CD4-positive, alpha-beta T cell treated with Interleukin-4 for 4 hours (primary cell): ENCODE measurements around the gene NOL4L.

Experiments
- DNase-seq: peaks from one replicate; pipeline ENCODE4 v3.0.0-alpha.2; 2020

NOL4L gene, protein sequence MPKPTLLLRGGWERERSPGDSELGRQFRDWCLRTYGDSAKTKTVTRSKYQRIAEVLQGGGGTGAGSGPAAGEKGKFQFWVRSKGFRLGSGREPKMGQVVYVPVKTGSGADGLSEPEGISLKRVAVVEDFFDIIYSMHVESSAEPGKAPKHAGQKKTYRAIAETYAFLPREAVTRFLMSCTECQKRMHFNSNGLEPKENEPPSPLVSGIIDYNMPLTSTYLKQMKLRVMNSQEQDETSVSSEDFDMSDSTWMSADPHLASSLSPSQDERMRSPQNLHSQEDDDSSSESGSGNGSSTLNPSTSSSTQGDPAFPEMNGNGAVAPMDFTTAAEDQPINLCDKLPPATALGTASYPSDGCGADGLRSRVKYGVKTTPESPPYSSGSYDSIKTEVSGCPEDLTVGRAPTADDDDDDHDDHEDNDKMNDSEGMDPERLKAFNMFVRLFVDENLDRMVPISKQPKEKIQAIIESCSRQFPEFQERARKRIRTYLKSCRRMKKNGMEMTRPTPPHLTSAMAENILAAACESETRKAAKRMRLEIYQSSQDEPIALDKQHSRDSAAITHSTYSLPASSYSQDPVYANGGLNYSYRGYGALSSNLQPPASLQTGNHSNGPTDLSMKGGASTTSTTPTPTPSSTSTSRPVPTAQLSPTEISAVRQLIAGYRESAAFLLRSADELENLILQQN

DNA sequence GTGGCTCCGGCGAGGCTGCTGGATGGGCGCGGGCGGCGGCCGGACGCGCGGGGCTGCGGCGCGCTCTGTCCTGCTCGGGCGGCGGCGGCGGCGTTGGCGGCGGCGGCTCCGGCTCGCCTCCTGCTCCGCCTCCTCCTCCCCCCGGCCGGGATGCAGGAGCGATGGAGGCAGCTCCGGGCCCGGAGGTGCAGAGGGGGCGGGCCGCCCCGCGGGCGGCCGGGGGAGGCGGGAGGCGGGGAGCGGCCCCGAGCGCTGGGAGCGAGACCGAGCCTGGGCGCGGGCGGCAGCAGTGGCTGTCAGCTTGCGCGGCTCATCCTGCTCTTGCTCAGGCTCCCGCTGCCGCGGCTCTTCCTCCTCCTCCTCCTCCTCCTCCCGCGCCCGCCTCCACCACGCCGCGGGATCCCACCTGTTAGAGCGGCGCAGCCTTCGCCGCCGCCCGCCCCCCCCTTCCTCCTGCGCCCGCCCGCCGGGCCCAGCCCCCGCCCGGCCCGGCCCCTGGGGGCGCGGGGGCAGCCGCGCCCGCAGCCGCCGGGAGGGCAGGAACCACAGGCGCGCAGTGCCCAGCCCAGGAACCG, at the start of gene NOL4L:
TSS of gene NOL4L (minus strand) at position 323 of the 575 bp plus-strand sequence. CDS start 443 bp downstream, outside the sequence.
- peak; percentile 16 for DNase-seq

- DNase-seq = no peak
These were observed 49.1 kb upstream of the NOL4L start for GRCh38 chr20:32634041-32634805.

DNA sequence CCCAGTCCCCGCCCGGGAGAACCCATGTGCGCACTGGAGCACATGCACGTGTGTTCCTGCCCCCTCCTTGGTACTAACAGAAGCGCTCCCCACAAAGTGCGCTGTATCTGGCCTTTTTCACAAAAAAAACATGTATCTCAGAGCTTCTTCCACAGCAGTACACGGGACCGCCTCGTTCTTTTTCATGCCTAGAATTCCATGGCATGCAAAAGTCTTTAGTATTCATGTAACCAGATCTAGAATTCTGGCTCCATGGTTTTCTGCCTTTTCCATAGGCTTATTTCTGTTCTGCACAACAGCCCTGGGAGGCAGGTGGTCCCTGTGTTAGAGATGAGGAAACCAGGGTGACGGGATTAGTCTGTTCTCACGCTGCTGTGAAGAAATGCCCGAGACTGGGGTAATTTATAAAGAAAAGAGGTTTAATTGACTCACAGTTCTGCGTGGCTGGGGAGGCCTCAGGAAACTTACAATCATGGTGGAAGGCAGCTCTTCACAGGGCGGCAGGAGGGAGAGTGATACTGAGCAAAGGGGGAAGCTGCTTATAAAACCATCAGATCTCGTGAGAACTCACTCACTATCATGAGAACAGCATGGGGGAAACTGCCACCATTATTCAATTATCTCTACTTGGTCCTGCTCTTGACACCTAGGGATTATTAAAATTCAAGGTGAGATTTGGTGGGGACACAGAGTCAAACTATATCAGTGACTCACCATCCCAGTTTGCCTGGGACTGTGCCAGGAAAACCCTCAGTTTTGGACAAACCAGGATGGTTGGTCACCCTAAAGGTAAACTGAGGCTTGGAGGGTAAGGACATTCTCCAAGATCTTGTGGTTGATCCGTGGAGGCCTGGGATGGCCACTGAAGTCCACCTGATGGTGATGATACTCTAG, 47.6 kb upstream of the NOL4L start:
- DNase-seq = no peak

- no peak for DNase-seq
These were observed 46.9 kb upstream of the NOL4L start for GRCh38 chr20:32631933-32632460.

DNA sequence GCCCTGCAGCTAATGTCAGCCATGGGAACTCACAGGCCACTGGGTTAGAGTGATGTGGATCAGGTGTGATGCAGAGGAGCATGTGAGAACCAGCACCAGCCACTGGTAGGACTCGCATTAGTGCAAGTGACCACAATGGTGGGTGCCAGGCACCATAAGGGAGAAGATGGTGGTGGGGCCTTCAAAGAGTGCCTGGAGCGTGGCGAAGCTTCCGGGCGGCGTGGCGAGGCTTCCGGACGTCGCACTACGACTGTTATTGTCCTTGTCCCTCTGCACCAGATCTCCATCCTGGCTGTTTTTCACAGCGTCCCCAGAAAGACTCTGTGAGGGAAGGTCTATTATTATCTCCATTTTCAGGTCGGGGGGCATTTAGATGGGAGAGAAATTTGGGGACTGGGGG, 44.7 kb upstream of the NOL4L start:
- no peak for DNase-seq

- no peak for DNase-seq
These were observed 43.9 kb upstream of the NOL4L start for GRCh38 chr20:32628960-32629530.

GRCh38 chr20:32626859-32627636, 41.9 kb upstream of the NOL4L start:
- DNase-seq = no peak

DNA sequence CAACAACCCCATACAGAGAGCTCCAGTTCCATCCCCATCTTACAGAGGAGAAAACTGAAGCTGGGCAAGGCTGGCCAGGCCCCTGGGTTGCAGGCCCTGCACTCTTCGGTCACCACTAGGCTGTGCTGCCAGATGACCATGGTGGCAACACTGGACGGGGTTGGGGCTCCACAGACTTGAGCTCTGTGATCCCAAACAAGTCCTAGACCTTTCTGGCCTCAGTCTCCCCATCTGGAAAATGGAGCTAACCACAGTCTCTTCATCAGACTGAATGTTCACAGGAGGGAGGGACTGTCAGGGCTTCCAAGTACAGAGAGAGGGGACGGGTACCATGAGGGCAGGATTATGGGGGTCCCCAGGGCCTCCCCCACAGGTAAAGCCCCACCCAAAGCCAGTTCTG, 41.3 kb upstream of the NOL4L start:
- DNase-seq = no peak

GRCh38 chr20:32625996-32626395, 40.9 kb upstream of the NOL4L start:
- DNase-seq = no peak

GRCh38 chr20:32624687-32625345, 39.7 kb upstream of the NOL4L start:
- DNase-seq = no peak

DNA sequence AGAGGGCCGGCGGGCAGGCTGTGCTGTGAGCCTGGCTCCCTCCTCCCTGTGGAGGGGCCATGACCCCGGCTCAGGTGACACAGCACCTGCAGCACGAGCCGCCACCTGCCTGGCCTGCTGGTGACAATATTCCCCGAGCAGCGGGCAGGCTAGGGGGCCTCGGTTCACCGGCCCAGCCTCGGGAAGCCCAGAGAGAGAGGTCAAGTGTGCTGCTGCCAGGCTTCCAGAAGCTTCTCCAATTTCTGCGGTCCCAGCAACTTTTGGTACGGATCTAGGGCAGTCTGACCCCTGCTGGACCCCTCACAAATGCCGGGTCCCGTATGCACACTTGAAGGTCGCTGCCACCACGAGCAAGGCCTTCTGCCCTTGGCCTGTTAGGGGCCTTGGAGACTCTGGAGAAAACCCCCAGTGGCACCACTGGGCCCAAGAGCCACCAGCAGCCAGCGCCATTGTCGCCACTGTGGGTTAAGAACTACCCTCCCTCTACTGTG, 38.6 kb upstream of the NOL4L start:
- DNase-seq = no peak

DNA sequence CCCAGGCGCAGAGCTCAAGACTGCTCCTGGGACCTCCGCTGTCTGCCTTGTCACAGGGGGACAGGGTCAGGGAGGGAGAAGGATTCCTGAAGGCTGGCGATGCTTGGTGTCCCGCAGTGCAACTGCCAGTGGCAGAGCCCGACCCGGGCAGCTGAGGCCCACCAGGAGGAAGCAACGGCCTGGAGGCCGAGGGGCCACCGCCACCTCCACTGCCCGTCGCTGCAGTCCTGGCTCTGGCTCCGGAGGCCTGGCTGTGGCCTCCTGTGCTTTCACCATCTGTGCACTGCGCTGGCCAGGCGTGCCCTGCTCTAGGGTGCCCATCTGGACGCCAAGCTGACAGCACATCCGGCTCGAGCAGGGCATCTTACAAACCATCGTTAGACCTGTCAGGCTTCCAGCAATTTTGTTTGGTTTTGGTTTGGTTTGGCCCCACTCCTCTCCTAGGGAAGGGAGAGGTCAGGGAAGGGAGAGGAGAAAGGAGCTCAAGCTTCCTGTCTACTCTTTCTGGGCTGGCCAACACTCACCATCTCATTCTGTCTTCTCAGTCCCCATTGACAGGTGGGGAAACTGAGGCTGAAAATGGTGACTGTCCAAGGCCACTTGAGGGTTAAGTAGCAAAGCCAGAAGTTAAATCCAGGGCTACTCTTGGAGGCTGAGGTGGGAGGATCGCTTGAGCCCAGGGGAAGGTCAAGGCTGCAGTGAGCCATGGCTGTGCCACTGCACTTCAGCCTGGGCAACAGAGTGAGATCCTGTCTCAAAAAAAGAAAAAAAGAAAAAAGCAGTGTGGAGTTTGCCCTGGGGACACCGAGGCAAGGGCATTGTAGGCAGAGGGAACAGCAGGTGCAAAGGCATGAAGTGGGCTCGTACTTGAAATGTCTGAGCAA, 37.7 kb upstream of the NOL4L start:
- no peak for DNase-seq

DNA sequence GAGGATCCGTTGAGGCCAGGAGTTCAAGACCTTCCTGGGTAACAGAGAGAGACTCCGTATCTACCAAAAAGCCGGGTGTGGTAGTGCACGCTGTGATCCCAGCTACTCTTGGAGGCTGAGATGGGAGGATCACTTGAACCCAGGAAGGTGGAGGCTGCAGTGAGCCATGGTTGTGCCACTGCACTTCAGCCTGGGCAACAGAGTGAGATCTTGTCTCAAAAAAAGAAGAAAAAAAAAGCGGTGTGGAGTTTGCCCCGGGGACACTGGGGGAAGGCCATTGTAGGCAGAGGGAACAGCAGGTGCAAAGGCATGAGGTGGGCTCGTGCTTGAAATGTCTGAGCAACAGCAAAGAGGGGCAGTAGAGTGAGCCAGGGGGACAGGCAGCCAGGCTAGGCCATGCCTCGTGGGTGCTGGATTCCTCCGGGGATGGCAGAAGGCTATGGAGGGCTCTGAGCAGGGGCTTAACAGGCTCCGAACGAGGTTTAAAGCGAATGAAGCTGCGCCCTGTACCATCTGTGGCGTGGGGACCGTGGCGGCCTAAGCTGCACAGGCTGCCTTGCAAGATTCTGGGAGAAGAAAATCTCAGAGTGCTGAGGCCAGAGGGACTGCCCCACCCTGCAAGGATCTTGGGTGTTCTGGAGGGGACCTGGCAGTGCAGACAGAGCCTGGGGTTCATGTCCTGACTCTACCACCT, 36.9 kb upstream of the NOL4L start:
- no peak for DNase-seq

DNA sequence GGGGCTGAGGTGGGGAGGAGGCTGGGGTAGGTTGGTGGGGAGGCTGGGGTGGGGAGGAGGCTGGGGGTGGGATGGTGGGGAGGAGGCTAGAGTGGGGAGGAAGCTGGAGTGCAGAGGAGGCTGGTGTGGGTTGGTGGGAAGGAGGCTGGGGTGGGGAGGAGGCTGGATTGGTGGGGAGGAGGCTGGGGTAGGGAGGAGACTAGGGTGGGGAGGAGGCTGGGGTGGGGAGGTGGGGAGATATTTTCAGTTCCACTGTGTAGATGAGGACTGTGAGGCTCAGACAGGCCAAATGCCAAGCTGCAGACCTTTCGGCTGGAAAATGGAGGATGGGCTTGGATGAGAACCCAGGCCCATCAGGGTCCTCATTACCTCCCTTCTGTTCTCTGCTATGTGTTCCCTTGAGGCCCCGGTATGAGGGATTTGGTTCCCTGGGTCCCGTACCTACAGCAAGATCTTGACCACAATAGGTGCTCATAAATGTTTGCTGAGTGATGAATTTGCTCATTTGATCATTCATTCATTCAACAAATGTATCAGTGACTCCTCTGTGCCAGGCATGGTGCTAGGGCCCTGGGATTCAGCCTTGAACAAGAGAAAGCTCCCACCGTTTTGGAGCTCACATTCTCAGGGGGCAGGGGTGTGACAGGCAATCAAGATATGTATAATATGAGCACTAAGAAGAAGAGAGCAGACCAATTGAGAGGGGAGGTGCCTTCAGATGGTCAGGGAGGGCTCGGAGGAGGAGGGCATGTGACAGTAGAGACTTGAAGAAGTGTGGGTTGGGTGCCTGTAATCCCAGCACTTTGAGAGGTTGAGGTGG, 36.1 kb upstream of the NOL4L start:
- DNase-seq = no peak

GRCh38 chr20:32619586-32619985, 34.5 kb upstream of the NOL4L start:
- DNase-seq = no peak

DNA sequence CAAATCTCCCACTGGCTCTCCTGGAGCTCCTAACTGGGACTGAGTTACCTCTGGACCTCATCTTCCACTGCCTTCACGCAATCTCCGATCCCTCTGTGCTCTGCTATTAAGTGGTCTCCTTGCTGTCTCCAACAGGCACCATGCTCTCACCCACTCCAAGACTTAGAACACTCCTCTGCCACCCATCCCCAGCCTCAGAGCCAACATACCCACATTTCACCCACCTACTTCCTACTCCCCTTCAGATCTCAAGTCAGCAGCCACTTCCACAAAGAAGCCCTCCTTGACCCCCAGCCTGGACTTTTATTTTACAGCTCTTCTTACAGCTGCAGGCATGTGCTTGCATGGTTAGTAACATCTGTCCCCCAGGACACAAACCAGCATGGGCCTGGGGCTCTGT, 29.6 kb upstream of the NOL4L start:
- DNase-seq = no peak

DNA sequence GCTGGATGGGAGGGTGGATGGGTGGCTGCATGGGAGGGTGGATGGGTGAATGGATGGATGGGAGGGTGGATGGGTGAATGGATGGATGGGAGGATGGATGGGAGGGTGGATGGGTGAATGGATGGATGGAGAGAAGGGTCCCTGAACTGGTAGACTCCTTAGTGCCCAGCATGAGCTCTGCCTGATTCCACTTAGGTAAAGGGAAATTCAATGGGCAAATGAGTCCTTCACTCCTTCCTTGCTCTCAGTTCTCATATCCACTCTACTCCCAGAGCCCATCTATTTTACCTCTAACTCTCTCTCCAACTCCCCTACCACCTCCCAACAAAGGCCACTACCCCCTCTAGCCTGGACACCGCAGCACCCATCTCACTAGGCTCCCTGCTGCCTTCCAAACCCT, 29.2 kb upstream of the NOL4L start:
- DNase-seq = no peak
